Central memory CD8-positive, alpha-beta T cell (primary cell): ENCODE measurements around the gene IL18.

Source experiments
- ATAC-seq: fragments of 150-1000 bp; cut with Tn5 transposase; replicated peaks from 2 replicates; pipeline ENCODE4 v1.10.0; 2022; ENCODE audit warnings: mild to moderate bottlenecking, moderate FRiP score, moderate number of reproducible peaks; ENCODE audit not compliant: poor library complexity, severe bottlenecking; ENCODE audit errors: extremely low read depth
- DNase-seq, 2 donors: peaks; one replicate each; pipeline ENCODE4 v3.0.0; 2021; ENCODE audit warnings: low spot score in 2 of 2
- H3K27ac Mint-ChIP-seq: one replicate; pipeline ENCODE4 v1.8.0; 2022; ENCODE audit warnings: low read depth, mild to moderate bottlenecking, moderate library complexity, mixed read lengths
- H3K27me3 Mint-ChIP-seq: one replicate; pipeline ENCODE4 v1.8.0; 2022; ENCODE audit warnings: mixed read lengths
- H3K36me3 Mint-ChIP-seq: one replicate; pipeline ENCODE4 v1.8.0; 2022; ENCODE audit warnings: mild to moderate bottlenecking, moderate library complexity, mixed read lengths; ENCODE audit not compliant: insufficient read depth
- H3K4me1 Mint-ChIP-seq: one replicate; pipeline ENCODE4 v1.8.0; 2022; ENCODE audit warnings: mixed read lengths
- H3K4me3 Mint-ChIP-seq: one replicate; pipeline ENCODE4 v1.8.0; 2022; ENCODE audit warnings: mild to moderate bottlenecking, moderate library complexity, mixed read lengths
- H3K9me3 Mint-ChIP-seq: one replicate; pipeline ENCODE4 v1.8.0; 2022; ENCODE audit warnings: mixed read lengths

The IL18 gene

GRCh38 chr11:112182867-112183266, 19.0 kb upstream of the IL18 start:
- ATAC-seq: no peak
- no peak overlapping the region for H3K27ac Mint-ChIP-seq
- peaks cover 29% of the 10 kb centered on the region for H3K27me3 Mint-ChIP-seq
- H3K4me1 Mint-ChIP-seq: peaks cover 11% of the 10 kb centered on the region
- H3K9me3 Mint-ChIP-seq: no peaks in the 10 kb centered on the region
- no peak overlapping the region for H3K4me3 Mint-ChIP-seq
- peaks cover 1% of the 10 kb centered on the region for H3K36me3 Mint-ChIP-seq
- DNase-seq: no peak

DNA sequence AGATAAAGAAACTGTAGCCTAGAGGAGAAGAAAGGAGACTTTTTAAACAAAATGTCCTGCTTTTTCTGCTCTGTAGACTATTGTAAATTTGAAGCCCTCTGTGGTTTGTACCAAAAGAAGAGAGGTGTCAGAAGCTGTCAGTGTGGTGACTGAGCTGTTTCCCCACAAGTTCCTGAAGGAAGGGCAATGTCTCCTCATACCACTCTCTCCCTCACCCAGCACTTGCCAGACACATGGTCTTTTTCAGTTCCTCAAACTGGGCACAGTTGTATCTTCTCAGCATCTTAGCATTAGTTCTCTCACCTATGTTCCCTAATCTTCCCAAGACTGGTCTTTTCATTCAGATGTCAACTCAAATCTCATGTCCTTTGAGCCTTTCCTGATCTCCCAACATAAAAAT, 15.7 kb upstream of the IL18 start:
- H3K9me3 Mint-ChIP-seq: no peaks in the 10 kb centered on the region
- H3K27ac Mint-ChIP-seq: no peak overlapping the region
- DNase-seq: no peak
- peaks cover 1% of the 10 kb centered on the region for H3K36me3 Mint-ChIP-seq
- peaks cover 31% of the 10 kb centered on the region for H3K27me3 Mint-ChIP-seq
- H3K4me1 Mint-ChIP-seq: peaks cover 23% of the 10 kb centered on the region
- no peak for ATAC-seq
- no peak overlapping the region for H3K4me3 Mint-ChIP-seq

GRCh38 chr11:112178936-112179335, 15.0 kb upstream of the IL18 start:
- DNase-seq: no peak
- no peak overlapping the region for H3K27ac Mint-ChIP-seq
- ATAC-seq: no peak
- H3K4me1 Mint-ChIP-seq: peaks cover 23% of the 10 kb centered on the region
- H3K4me3 Mint-ChIP-seq: no peak overlapping the region
- H3K9me3 Mint-ChIP-seq: no peaks in the 10 kb centered on the region
- H3K36me3 Mint-ChIP-seq: peaks cover 1% of the 10 kb centered on the region
- peaks cover 36% of the 10 kb centered on the region for H3K27me3 Mint-ChIP-seq

DNA sequence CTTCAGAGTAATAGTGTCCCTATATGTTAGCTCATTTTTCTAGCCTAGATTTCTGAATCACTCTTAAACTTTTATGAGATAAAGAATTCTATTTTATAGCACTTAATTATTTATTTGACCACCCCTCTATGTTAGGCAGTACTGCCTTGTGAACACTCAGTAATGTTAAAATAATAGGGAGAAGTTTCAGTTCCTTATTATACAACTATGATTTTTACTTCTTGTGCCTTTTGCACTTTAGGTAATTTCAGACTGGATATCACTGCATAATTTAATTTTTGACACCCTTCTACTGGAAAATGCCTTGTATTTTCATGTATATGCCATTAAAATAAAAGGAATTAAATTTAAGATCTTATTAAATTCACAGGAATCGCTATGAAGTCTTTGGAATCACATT, 14.5 kb upstream of the IL18 start:
- Mint-ChIP-seq H3K9me3 (no peaks in the 10 kb centered on the region), H3K27me3 (peaks cover 36% of the 10 kb centered on the region), H3K36me3 (peaks cover 1% of the 10 kb centered on the region), H3K4me3 (no peak overlapping the region), H3K4me1 (peaks cover 23% of the 10 kb centered on the region), H3K27ac (no peak overlapping the region)
- no peak for DNase-seq
- no peak for ATAC-seq

DNA sequence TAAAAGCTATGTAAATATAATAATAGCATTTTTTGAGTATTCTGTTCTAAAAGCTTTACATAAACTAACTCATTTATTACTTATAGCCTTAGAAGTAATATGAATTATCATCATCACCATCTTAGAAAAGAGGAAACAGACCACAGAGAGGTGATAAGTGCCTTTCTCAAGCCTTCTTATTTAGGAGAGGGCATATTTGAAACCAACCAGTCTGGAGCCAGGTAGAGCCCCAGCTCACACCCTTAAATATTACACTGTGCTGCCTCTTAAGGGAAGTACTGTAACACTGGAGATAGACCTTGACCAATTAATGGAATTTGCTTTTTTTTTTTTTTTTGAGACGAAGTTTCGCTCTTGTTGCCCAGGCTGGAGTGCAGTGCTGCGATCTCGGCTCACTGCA, 13.7 kb upstream of the IL18 start:
- DNase-seq (no peak), ATAC-seq (no peak)
- peaks cover 23% of the 10 kb centered on the region for H3K4me1 Mint-ChIP-seq
- H3K4me3 Mint-ChIP-seq: no peak overlapping the region
- H3K27me3 Mint-ChIP-seq: peaks cover 36% of the 10 kb centered on the region
- no peaks in the 10 kb centered on the region for H3K9me3 Mint-ChIP-seq
- H3K36me3 Mint-ChIP-seq: no peaks in the 10 kb centered on the region
- H3K27ac Mint-ChIP-seq: no peak overlapping the region

DNA sequence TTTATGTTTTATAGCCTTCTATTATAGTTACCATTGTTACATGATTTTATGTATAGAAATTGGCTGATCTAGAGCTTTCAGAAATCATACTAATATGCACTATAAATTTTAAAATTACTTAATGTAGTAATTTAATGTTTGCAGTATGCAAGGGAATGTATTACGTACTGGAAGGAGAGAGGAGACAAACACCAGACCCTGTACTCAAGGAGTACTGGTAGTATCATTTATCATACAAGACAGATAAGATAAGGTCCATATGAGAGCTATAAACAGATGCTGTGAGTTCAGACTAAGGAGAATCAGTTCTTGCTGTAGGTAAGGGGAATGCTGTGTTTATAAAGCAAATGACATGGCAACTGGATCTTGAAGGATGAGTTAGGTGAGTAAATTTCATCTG, 12.2 kb upstream of the IL18 start:
- Mint-ChIP-seq H3K27me3 (peaks cover 36% of the 10 kb centered on the region), H3K36me3 (no peaks in the 10 kb centered on the region), H3K4me3 (no peak overlapping the region), H3K4me1 (peaks cover 23% of the 10 kb centered on the region), H3K27ac (no peak overlapping the region), H3K9me3 (no peaks in the 10 kb centered on the region)
- ATAC-seq (no peak), DNase-seq (no peak)

GRCh38 chr11:112175599-112175952, 11.7 kb upstream of the IL18 start:
- no peak overlapping the region for H3K27ac Mint-ChIP-seq
- no peaks in the 10 kb centered on the region for H3K36me3 Mint-ChIP-seq
- H3K27me3 Mint-ChIP-seq: peaks cover 32% of the 10 kb centered on the region
- DNase-seq: no peak
- peaks cover 23% of the 10 kb centered on the region for H3K4me1 Mint-ChIP-seq
- peak overlapping the region; percentile 46 for H3K4me3 Mint-ChIP-seq
- H3K9me3 Mint-ChIP-seq: no peaks in the 10 kb centered on the region
- no peak for ATAC-seq

DNA sequence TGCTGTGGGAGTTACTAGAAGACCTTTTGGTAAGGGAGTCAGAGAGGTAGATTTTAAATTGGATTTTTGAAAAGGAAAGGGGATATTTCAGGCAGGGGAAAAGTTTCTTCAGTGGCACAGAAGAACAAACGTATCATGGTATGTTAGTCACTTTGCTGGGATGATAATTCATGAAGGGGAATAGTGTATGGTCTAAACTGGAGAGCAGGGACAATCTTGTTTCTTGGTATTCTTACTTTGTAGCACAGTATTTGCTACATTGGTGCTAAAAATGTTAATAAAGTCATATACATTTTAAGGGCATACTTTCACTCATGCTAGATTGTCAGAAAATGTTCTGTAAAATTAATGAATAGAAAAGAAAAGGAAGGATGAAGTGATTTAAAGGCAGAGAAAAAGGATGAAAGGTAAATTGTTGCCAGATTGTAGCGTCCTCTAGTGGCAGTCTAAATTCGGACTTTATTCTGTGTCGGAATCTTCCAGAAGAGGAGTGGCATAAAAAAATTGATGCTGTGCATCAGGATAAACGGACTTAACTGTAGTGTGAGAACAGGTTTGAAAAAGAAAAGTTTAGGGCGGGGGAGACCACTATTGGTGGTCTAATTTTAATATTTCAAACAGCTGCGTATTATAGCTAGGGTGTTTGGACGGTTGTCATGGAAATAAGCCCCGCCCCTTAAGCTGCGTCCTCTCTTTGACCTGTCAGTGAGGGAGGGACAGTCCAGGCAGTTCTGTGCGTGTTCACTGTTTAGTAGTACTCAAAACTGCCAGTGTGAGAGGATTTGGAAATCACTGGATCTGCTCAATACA, 11.1 kb upstream of the IL18 start, which contains the start of gene BCO2:
Gene BCO2 (plus strand): TSS at position 724 of the 810 bp plus-strand sequence. CDS start 90 bp downstream, outside the sequence.
- Mint-ChIP-seq H3K27ac (peak within 1 kb of the TSS; percentile 49), H3K4me1 (peaks cover 22% of the 10 kb centered on the region), H3K36me3 (no peaks in the 10 kb centered on the region), H3K27me3 (peaks cover 27% of the 10 kb centered on the region), H3K9me3 (no peaks in the 10 kb centered on the region), H3K4me3 (peak within 1 kb of the TSS; percentile 46)
- ATAC-seq (no peak), DNase-seq (peak; percentile 14 to 18)

GRCh38 chr11:112173152-112173551, 9.3 kb upstream of the IL18 start:
- no peak overlapping the region for H3K27ac Mint-ChIP-seq
- DNase-seq (no peak), ATAC-seq (no peak)

DNA sequence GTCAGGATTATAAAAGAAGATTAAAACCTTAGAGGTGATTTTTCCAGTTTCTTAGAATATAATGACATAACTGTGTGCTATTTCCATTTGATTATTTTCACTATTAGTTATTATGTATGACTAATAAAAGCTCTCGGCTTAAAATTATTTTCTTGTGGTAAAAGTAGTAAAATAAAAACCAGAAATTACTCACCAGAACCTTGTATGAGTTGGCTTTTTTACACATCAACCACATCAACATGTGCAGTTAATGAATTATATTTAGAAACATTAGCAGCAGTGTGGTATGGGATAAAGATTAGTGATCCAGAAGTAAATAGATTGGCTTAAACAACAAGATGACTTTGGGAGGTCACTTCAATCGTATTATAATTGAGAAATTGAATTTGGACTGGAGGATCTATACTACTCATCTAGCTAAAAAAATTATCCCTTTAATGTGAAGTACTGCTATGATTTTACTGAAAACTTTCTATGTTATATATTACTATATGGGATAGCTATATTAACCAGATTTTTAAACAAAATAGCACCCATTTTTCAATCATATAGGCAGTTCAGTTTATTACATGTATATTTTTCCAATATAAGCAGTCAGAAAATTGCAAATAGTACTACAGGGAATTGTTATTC, 8.6 kb upstream of the IL18 start:
- ATAC-seq (no peak), DNase-seq (no peak)
- Mint-ChIP-seq H3K4me3 (no peak overlapping the region), H3K27me3 (peaks cover 21% of the 10 kb centered on the region), H3K9me3 (no peaks in the 10 kb centered on the region), H3K27ac (no peak overlapping the region), H3K36me3 (no peaks in the 10 kb centered on the region), H3K4me1 (peaks cover 11% of the 10 kb centered on the region)

More at GRCh38 chr11:112173152-112173551, 9.3 kb upstream of the IL18 start:
- Mint-ChIP-seq H3K36me3 (no peaks in the 10 kb centered on the region), H3K27me3 (peaks cover 21% of the 10 kb centered on the region), H3K9me3 (no peaks in the 10 kb centered on the region), H3K4me3 (no peak overlapping the region), H3K4me1 (peaks cover 11% of the 10 kb centered on the region)

DNA sequence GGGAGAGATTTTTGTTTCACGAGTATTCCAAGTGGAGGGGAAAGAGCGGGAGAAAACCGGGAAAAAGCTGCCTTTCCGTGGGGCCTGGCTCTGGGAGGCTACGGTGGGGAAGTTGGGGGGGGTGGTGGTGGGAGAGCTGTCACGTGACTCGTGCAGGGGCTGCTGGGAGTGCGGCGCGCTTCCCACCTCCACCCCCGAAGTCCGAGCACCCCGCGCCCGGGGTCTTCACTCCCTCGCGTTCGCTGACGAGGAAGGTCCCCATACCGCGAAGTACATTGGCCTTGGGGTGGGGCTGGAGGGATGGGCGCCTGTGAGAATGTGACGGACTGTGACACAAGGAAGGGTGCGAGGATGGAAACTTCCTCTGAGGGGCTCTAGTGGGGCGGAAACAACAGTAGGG, 3.3 kb upstream of the IL18 start, which contains the start of gene TEX12:
Gene TEX12 (plus strand): TSS at position 228 of the 400 bp plus-strand sequence. CDS start 1,897 bp downstream, outside the sequence.
- DNase-seq: no peak
- Mint-ChIP-seq H3K36me3 (no peaks in the 10 kb centered on the region), H3K27me3 (peaks cover 6% of the 10 kb centered on the region), H3K4me1 (no peaks in the 10 kb centered on the region), H3K27ac (no peak within 1 kb of the TSS), H3K9me3 (no peaks in the 10 kb centered on the region), H3K4me3 (no peak within 1 kb of the TSS)
- no peak for ATAC-seq

GRCh38 chr11:112166562-112166961, 2.7 kb upstream of the IL18 start:
- Mint-ChIP-seq H3K9me3 (no peaks in the 10 kb centered on the region), H3K36me3 (no peaks in the 10 kb centered on the region)

DNA sequence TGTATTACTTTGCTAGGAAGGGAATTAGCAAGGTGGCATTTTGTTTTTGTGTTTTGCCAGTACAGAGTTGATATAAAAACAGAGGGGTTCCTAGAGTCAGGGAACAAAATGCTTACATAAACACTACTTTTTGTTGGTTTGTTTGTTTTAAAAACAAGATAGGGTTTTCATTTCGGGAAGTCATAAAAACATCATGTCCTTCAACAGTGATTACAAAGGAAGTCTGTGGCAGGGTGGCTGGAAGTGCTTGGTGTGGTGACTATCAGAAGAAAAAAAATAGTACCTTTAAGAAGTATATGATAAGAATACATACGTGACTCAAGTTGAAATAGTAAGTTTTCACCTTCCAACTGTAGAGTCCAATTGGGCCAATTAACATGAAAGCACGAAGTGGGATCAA, 1.2 kb upstream of the IL18 start:
- Mint-ChIP-seq H3K27ac (no peak overlapping the region), H3K4me3 (no peak overlapping the region), H3K36me3 (no peaks in the 10 kb centered on the region), H3K9me3 (no peaks in the 10 kb centered on the region), H3K27me3 (peaks cover 6% of the 10 kb centered on the region), H3K4me1 (no peaks in the 10 kb centered on the region)
- no peak for DNase-seq
- no peak for ATAC-seq

More at GRCh38 chr11:112166562-112166961, 2.7 kb upstream of the IL18 start:
- ATAC-seq (no peak), DNase-seq (no peak)
- H3K4me3 Mint-ChIP-seq: no peak overlapping the region
- H3K27ac Mint-ChIP-seq: no peak overlapping the region
- H3K27me3 Mint-ChIP-seq: peaks cover 6% of the 10 kb centered on the region
- H3K4me1 Mint-ChIP-seq: no peaks in the 10 kb centered on the region
